ENCODE data around the gene PRR7. TPM values are rescaled to one million over a fixed set of nuclear protein-coding genes. Genes with fewer than 3 reads are reported as not detected.

PRR7 gene
- total RNA-seq, 2 donors from 2014 or later = 3.9 to 5.0 TPM

DNA sequence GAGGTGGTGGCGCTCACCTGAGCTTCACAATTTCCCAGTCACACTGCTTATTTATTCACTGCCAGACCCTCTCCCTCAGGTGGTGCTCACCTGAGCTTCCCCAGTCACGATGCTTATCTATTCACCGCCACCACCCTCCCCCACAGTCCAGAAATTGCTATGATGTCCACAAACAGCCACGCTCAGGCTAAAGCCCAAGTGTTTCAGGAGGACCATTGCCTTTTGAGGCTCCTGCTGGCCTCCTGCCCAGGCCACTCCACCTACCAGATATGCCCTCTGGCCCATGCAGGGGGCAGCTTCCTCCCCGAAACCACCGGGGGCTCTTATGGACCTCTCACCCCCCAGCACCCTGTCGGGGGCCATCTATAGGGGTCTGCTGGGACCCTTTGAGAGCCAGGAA, 46.2 kb downstream of the PRR7 start:
- H3K27ac ChIP-seq = no peak overlapping the region
- intact Hi-C loops (cut with DNase I) = no loop called here
- H3K4me1 ChIP-seq = peaks cover 10% of the 10 kb centered on the region
- TF ChIP-seq, protein P1, sequence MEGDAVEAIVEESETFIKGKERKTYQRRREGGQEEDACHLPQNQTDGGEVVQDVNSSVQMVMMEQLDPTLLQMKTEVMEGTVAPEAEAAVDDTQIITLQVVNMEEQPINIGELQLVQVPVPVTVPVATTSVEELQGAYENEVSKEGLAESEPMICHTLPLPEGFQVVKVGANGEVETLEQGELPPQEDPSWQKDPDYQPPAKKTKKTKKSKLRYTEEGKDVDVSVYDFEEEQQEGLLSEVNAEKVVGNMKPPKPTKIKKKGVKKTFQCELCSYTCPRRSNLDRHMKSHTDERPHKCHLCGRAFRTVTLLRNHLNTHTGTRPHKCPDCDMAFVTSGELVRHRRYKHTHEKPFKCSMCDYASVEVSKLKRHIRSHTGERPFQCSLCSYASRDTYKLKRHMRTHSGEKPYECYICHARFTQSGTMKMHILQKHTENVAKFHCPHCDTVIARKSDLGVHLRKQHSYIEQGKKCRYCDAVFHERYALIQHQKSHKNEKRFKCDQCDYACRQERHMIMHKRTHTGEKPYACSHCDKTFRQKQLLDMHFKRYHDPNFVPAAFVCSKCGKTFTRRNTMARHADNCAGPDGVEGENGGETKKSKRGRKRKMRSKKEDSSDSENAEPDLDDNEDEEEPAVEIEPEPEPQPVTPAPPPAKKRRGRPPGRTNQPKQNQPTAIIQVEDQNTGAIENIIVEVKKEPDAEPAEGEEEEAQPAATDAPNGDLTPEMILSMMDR (IDR thresholded peaks at IDR 0.05) = no peak
- DNase-seq = no peak
- H3K9me3 ChIP-seq = no peaks in the 10 kb centered on the region
- no peak overlapping the region for H3K9ac ChIP-seq (ENCODE audit: low read depth in 2 of 2, low read length in 2 of 2)
- H3K4me3 ChIP-seq = no peak overlapping the region
- H3K36me3 ChIP-seq = no peaks in the 10 kb centered on the region
- H3K27me3 ChIP-seq = no peaks in the 10 kb centered on the region

- TF ChIP-seq, protein P1 (IDR thresholded peaks at IDR 0.05) = no peak
- Histone ChIP-seq H3K4me3 (no peak overlapping the region), H3K9ac (ENCODE audit: low read depth in 2 of 2, low read length in 2 of 2) (peak overlapping the region in 1 of 2 donors; percentile 72), H3K4me1 (peaks cover 15% of the 10 kb centered on the region), H3K27me3 (no peaks in the 10 kb centered on the region), H3K36me3 (no peaks in the 10 kb centered on the region), H3K9me3 (no peaks in the 10 kb centered on the region), H3K27ac (peak overlapping the region; percentile 79)
- intact Hi-C loops (cut with DNase I) = no loop called here
- no peak for DNase-seq
These were observed 47.3 kb downstream of the PRR7 start for GRCh38 chr5:177493795-177494345.

DNA sequence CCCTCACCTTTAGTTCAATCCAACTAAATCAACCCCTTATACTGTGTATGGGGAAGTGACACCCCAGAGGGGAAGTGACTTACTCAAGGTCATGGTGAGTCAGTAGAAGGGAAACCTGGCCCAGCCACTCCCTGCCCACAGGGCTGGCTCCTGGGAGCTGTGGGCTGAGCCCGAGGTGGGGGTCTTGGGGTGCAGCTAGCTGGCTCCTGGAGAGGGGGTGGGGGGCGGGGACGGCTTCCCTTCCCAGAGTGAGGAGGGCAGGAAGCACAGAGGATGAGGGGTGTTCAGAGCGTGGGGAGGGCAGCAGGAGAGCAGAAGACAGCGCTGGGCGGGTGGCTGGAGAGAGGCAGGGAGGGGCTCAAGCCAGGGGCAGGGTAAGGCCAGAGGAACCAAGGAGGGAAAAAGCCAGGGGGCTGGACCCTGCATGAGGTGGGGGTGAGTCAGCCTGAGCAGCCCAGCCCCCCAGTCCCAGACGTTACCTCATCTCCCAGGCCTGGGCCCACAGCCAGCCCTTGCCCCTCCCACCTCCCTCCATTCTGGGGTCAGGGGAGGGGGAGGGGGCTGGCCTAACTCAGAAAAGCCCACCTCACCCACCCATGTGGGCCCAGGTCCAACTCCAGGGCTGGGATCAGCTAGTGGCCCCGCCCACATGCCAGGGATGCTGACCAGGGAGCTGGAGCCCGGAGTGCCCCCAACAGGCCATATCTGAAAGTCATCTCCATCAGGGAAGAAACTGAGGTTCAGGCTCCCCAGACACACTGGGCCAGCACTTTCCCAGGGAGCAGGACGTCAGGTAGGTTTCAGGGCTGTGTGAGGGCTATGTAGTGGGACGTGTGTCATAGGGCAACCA, 48.0 kb downstream of the PRR7 start:
- Histone ChIP-seq H3K36me3 (no peaks in the 10 kb centered on the region), H3K4me1 (peaks cover 10% of the 10 kb centered on the region), H3K27ac (peak overlapping the region; percentile 79), H3K9ac (ENCODE audit: low read depth in 2 of 2, low read length in 2 of 2) (peak overlapping the region in 1 of 2 donors; percentile 72), H3K9me3 (no peaks in the 10 kb centered on the region), H3K27me3 (no peaks in the 10 kb centered on the region), H3K4me3 (peak overlapping the region; percentile 9)
- peak; percentile 61 for DNase-seq
- intact Hi-C loops (cut with DNase I) = loop anchor here (5.0 kb wide), 1 partner anchor 87 kb away; the partner anchor contains the start of gene F12
- TF ChIP-seq, protein P1 (IDR thresholded peaks at IDR 0.05) = peak; percentile 12

DNA sequence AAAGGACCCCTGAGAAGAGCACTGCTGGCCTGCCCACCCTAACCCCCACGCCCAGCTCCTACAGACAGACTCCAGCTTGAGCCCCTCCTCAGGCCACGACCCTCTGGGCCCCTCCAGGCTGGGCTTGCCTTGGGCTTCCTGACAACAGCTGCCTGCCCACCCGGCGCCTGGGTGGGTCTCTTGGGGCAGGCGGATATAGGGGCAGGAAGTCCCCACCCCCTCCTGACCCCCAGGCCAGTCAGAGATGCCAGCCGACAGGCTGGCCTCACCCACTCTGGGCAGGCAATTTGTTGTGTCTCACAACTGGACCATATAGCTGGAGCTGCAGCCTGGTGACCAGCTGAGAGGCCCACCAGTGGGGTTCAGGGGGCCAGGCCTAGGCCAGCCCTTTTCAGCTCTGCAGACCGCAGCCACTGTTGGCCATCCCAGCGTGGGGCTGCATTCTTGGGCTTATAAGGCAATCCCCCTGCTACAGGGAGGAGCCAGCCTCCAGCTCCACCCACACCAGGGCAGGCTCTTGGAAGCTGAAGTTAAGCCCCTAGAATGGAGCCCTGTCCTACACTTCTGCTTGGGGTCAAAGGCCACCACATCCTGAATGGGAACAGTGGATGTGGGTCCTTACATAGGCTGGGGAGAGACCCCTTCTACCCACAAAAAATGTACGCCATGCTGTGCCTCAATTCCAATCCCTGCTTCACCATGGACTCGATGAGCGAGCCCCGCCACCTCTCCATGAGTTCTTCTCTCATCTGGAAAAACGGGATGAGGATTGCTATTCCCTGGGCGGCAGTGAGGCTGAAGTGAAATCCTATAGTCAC, 48.8 kb downstream of the PRR7 start:
- TF ChIP-seq, protein P1 (IDR thresholded peaks at IDR 0.05) = no peak
- H3K9ac ChIP-seq (ENCODE audit: low read depth in 2 of 2, low read length in 2 of 2) = peak overlapping the region; percentile 68 to 80
- H3K27ac ChIP-seq = peak overlapping the region; percentile 79
- peak; percentile 54 for DNase-seq
- H3K4me3 ChIP-seq = peak overlapping the region; percentile 51
- intact Hi-C loops (cut with DNase I) = loop anchor here (5.0 kb wide), 1 partner anchor 88 kb away; the partner anchor contains the start of gene F12
- H3K9me3 ChIP-seq = no peaks in the 10 kb centered on the region
- H3K27me3 ChIP-seq = no peaks in the 10 kb centered on the region
- peaks cover 10% of the 10 kb centered on the region for H3K4me1 ChIP-seq
- no peaks in the 10 kb centered on the region for H3K36me3 ChIP-seq

GRCh38 chr5:177496070-177496726, 49.6 kb downstream of the PRR7 start:
- peaks cover 10% of the 10 kb centered on the region for H3K4me1 ChIP-seq
- no peak for DNase-seq

More at GRCh38 chr5:177496070-177496726, 49.6 kb downstream of the PRR7 start:
- Histone ChIP-seq H3K9ac (ENCODE audit: low read depth in 2 of 2, low read length in 2 of 2) (peak overlapping the region; percentile 68 to 80), H3K9me3 (no peaks in the 10 kb centered on the region), H3K27me3 (no peaks in the 10 kb centered on the region), H3K36me3 (no peaks in the 10 kb centered on the region), H3K27ac (peak overlapping the region; percentile 79), H3K4me3 (peak overlapping the region; percentile 51)
- TF ChIP-seq, protein P1 (IDR thresholded peaks at IDR 0.05) = peak; percentile 19
- intact Hi-C loops (cut with DNase I) = loop anchor here (5.0 kb wide), 1 partner anchor 89 kb away; the partner anchor contains the start of gene F12

All from colonic mucosa (tissue), 4 donors.